Ovary (tissue), 9 donors: ENCODE data around the gene NSMCE1. TPM values are rescaled to one million over a fixed set of nuclear protein-coding genes. Genes with fewer than 3 reads are reported as not detected.

Source experiments
- DNase-seq, 5 donors: peaks; one replicate each; pipeline ENCODE4 v3.0.0-alpha.2; 2019 to 2020
- H3K27ac ChIP-seq, 2 donors: fragments of 200-600 bp; one replicate each; pipeline versions ENCODE4 v1.5.1 to v1.8.0; 2019 to 2022
- H3K27me3 ChIP-seq: fragments of 200-600 bp; one replicate; pipeline ENCODE4 v1.8.0; 2022
- H3K36me3 ChIP-seq: fragments of 200-600 bp; sonication (generic); one replicate; pipeline ENCODE4 v1.5.1; 2019
- H3K4me1 ChIP-seq: one replicate; pipeline ENCODE4 v1.8.1; 2013; ENCODE audit warnings: mild to moderate bottlenecking, moderate library complexity; ENCODE audit not compliant: insufficient read depth
- H3K4me3 ChIP-seq: fragments of 200-600 bp; sonication (generic); one replicate; pipeline ENCODE4 v1.5.1; 2017
- H3K9me3 ChIP-seq, 2 donors: fragments of 200-600 bp in 1 of 2; sonication (generic) in 1 of 2; one replicate each; pipeline versions ENCODE4 v1.5.1 to v1.8.1; 2013 to 2019; ENCODE audit warnings: mild to moderate bottlenecking in 1 of 2, moderate library complexity in 1 of 2
- CTCF ChIP-seq, 3 donors: fragments of 450-650 bp in 2 of 3; fragments of 200-600 bp in 1 of 3; IDR thresholded peaks; one replicate each; pipeline versions ENCODE4 v1.5.1 to v1.8.0; 2016 to 2022; ENCODE audit warnings: antibody characterized with exemption in 3 of 3, mild to moderate bottlenecking in 1 of 3
- EP300 ChIP-seq: sonication (generic); formaldehyde crosslinking; IDR thresholded peaks from one replicate; pipeline ENCODE4 v1.6.1; 2017; ENCODE audit warnings: antibody characterized with exemption
- POLR2A ChIP-seq: fragments of 450-650 bp; IDR thresholded peaks from one replicate; pipeline ENCODE4 v1.6.1; 2017; ENCODE audit warnings: antibody characterized with exemption, mild to moderate bottlenecking, moderate library complexity
- WGBS, 3 donors: extraction: QIAGEN DNeasy Blood & Tissue Kit in 1 of 3; methylation state at CpG; one replicate each; pipeline versions ENCODE4 v1.1.5 to v1.1.7; 2013 to 2017; 5-methylcytosine and 5-hydroxymethylcytosine counted together
- intact Hi-C, 4 donors: fragments of 100-400 bp; cut with DNase I; formaldehyde crosslinking; loops; one replicate each; pipeline versions ENCODE4 v1.11.0 to v1.15.1; 2022 to 2023
- polyA plus RNA-seq, 2 donors: library from polyadenylated mRNA; stranded (reverse); fragments of 200-250 nt in 1 of 2; fragments of 350-450 nt in 1 of 2; fragmentation: Illumina TruSeq in 1 of 2; extraction: RNeasy Lipid Tissue Mini Kit (QIAGEN cat#74804) in 1 of 2; gene quantifications; one replicate each; pipeline ENCODE4 v1.2.3, GENCODE V29; 2013 to 2014
- total RNA-seq, 7 donors: library from RNA; depleted of rRNA in 2 of 7; stranded (reverse); fragments of >200 nt in 2 of 7; fragmentation: NEBNext Ultra II Directional in 3 of 7; extraction: Animal tissue kit (Norgen Biotek cat#: 25700) in 3 of 7; gene quantifications; one replicate each; pipeline versions ENCODE4 v1.1.0 to v1.2.4, GENCODE V29; 2016 to 2023
- donor health status: DM: no; HTN: no; CAD: no; lungs with moderate emphysema.
- donor health status: DM: no; HTN: no; CAD: no.
- donor health status: Bipolar disorder and iron deficiency.
- donor health status: DM: yes; HTN: yes; CAD: no.
- donor health status: DM: no; HTN: no; CAD: no.
- donor health status: DM: yes; HTN: yes; CAD: no.

The NSMCE1 gene
- total and polyA plus RNA-seq, 9 donors: 19.8 to 68.4 (median 51.2) TPM

DNA sequence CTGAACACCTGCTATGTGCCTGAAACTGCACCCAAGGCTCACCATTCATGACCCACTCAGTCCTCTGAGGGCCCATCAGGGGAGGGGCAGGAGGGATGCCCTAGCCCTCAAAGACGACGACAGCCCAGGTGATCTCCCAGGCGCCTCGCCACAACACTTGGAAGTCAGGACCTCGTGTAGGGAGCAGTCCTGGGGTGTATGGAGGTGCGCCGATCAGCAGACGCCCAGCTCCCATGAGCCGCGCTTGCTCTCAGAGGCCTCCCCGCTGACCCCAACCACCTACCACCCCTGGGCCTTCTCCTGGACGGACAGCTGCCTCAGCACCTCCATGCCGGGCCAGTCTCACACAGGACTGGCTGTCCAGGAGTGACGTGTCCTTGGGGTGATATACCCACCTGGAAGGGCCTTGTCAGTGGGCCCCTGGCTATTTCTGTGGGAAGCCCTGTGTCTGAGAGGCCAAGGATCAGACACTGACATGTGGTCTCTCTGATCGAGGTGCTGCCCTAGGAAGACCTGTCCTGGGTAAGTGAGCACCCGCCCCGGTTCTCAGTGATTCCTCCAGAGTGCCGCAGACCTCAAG, 38.6 kb downstream of the NSMCE1 start:
- TF ChIP-seq CTCF (IDR thresholded peaks at IDR 0.05) (no peak), POLR2A (no peak), EP300 (no peak)
- Histone ChIP-seq H3K27ac (no peak overlapping the region), H3K4me3 (no peak overlapping the region), H3K36me3 (no peaks in the 10 kb centered on the region), H3K9me3 (no peaks in the 10 kb centered on the region), H3K27me3 (no peaks in the 10 kb centered on the region), H3K4me1 (no peaks in the 10 kb centered on the region)
- intact Hi-C loops: loop anchor here in 1 of 4 donors (5.0 kb wide), 1 partner anchor 227 kb away; no protein-coding TSS in a partner anchor
- 92 to 94% (median 93%) methylated on average over 18 of the region's 18 CpGs for WGBS, 3 donors
- DNase-seq: no peak

GRCh38 chr16:27228621-27229501, 39.7 kb downstream of the NSMCE1 start:
- H3K27me3 ChIP-seq: no peaks in the 10 kb centered on the region
- DNase-seq: no peak
- TF ChIP-seq CTCF (IDR thresholded peaks at IDR 0.05) (no peak), POLR2A (no peak), EP300 (no peak)
- no peak overlapping the region for H3K4me3 ChIP-seq
- no peaks in the 10 kb centered on the region for H3K4me1 ChIP-seq
- no peaks in the 10 kb centered on the region for H3K9me3 ChIP-seq
- WGBS, 3 donors: 82 to 85% (median 84%) methylated on average over 21 of the region's 21 CpGs
- no peaks in the 10 kb centered on the region for H3K36me3 ChIP-seq
- intact Hi-C loops: no loop called here
- no peak overlapping the region for H3K27ac ChIP-seq

DNA sequence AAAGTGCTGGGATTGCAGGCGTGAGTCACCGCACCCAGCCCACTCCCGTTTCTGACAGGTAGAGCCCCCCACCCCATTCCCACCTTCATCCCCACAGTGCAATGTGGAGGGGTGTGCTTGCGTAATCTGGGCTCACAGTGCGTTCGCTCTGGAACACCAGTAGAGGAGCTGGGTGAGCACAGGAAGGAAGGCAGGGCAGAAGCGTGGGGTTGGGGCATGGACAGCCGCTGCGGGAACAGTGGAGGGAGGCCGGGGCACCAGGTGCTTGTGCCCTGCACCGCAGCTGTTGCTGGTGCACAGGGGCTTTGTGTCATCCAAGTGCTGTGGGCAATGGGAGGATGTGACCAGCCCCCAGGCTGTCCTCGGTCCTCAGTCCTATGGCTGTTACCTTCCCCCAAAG, 40.5 kb downstream of the NSMCE1 start:
- no peaks in the 10 kb centered on the region for H3K36me3 ChIP-seq
- intact Hi-C loops: no loop called here
- peaks cover 3% of the 10 kb centered on the region for H3K4me1 ChIP-seq
- no peak overlapping the region for H3K27ac ChIP-seq
- no peak for DNase-seq
- 90 to 95% (median 92%) methylated on average over 12 of the region's 12 CpGs for WGBS, 3 donors
- H3K27me3 ChIP-seq: no peaks in the 10 kb centered on the region
- no peak for TF ChIP-seq EP300
- no peak for TF ChIP-seq CTCF (IDR thresholded peaks at IDR 0.05)
- H3K9me3 ChIP-seq: no peaks in the 10 kb centered on the region
- no peak overlapping the region for H3K4me3 ChIP-seq

GRCh38 chr16:27226976-27227705, 41.4 kb downstream of the NSMCE1 start:
- H3K4me3 ChIP-seq: no peak overlapping the region
- peaks cover 9% of the 10 kb centered on the region for H3K4me1 ChIP-seq
- no peaks in the 10 kb centered on the region for H3K27me3 ChIP-seq
- intact Hi-C loops: no loop called here
- DNase-seq: no peak
- TF ChIP-seq CTCF (IDR thresholded peaks at IDR 0.05) (no peak), POLR2A (no peak), EP300 (no peak)
- no peaks in the 10 kb centered on the region for H3K36me3 ChIP-seq
- no peak overlapping the region for H3K27ac ChIP-seq
- 90 to 96% (median 92%) methylated on average over 16 of the region's 16 CpGs for WGBS, 3 donors
- H3K9me3 ChIP-seq: no peaks in the 10 kb centered on the region
